ENCODE results near the gene TRMT10B.
"Not testable (repeated sequence)": the region's sequence is repeated elsewhere in the genome, so short reads cannot be mapped to it uniquely, and the experiment has no call there.

The TRMT10B gene

GRCh38 chr9:37801287-37801850 is 47.8 kb downstream of the TRMT10B start:
- no peak for DNase-seq (ENCODE audit: low read depth)

DNA sequence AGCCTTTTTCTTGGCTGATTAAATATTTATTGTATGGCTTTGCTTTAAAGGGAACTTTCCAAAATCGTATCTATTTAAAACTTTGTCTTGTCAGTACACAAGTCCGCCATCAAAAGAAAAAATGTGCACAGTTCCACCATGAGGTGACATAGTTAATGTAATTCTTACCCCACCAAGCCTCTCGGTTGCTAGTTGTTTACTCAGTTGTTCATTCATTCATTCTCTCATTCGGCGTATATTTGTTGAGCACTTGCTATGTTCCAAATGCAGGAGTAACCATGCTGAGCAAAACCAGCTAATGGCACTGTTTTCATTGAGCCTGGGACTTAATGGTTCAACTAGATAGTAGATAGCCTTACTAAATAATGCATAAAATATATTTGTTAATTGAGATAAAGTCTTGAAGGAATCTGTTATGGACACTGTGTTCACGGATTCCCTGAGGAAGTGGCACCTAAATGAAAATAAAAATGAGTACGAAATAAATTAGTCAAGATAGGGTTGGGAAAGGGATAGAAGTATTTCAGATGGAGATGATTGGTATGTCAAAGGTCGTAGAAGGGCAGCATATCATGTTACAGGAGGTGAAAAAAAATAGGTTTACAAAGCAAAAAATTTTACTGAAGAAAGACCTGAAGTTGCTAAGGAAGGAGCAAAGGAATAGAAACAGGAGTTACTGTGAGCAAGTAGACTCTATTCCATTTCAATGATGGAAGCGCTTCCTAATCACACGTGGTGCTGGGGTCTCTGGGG is 48.5 kb downstream of the TRMT10B start:
- DNase-seq (ENCODE audit: low read depth): no peak

- no peak for DNase-seq (ENCODE audit: low read depth)
Measured at GRCh38 chr9:37806271-37806670, 52.7 kb downstream of the TRMT10B start.

- not testable (repeated sequence) for DNase-seq (ENCODE audit: low read depth)
Measured at GRCh38 chr9:37809676-37810075, 56.1 kb downstream of the TRMT10B start.

- DNase-seq (ENCODE audit: low read depth): no peak
Measured at GRCh38 chr9:37811906-37812476, 58.4 kb downstream of the TRMT10B start.

DNA sequence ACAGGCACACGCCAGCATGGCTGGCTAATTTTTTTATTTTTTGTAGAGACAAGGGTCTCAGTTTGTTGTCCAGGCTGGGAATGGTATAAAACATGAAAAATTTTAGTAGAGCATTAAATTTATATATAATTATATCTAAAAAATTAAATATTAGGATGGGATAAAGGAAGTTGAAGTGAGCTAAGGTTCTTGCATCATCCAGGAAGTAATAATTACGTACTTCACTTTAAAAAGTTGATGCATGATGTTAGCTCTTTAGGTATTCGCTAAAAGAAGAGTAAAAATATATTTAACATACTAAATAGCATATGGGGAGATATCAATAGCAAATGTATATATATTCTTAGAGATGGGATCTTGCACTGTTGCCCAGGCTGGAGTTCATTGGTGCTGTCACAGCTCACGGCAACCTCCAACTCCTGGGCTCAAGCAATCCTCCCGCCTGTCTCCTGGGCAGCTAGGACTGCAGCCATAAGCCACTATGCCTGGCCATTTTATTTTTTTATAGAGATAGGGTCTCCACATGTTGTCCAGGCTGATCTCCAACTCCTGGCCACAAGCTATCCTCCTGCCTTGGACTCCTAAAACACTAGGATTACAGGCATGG is 59.3 kb downstream of the TRMT10B start:
- DNase-seq (ENCODE audit: low read depth): no peak

GRCh38 chr9:37818849-37819248 is 65.2 kb downstream of the TRMT10B start:
- no peak for DNase-seq (ENCODE audit: low read depth)

DNA sequence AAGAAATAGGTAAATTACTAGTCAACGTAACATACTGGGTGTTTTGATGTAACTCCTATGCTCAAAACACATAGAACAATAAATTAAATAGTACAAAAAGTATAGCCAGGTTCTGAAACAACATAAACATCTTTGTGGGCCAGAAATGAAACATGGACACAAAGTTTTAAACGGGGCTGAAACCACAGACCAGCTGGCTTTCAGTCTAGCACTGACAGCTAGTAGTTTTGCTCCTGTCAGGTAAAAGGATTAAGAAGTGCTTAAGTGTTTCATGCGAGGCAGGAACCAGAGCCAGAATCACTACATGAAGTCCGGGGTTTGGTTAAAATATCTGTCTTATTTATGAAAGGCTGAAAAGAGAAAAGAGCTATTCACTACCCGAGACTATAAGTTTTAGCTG is 66.5 kb downstream of the TRMT10B start:
- DNase-seq (ENCODE audit: low read depth): no peak

DNA sequence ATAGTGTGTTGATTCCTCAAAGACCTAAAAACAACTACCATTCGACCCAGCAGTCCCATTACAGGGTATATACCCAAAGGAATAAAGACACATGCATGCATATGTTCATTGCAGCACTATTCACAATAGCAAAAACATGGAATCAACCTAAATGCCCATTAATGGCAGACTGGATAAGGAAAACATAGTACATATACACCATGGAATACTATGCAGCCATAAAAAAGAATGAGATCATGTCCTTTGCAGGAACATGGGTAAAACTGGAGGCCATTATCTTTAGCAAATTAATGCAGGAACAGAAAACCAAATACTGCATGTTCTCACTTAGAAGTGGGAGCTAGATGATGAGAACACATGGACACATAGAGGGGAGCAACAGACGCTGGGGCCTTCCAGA is 71.6 kb downstream of the TRMT10B start:
- DNase-seq (ENCODE audit: low read depth): not testable (repeated sequence)

GRCh38 chr9:37827483-37828165 is 74.0 kb downstream of the TRMT10B start:
- no peak for DNase-seq (ENCODE audit: low read depth)

Data from HS-5 (cell line).